ENCODE data around the gene AMT.

- TF ChIP-seq POLR2A (IDR thresholded peaks at IDR 0.05): no peak
- TF ChIP-seq CTCF (IDR thresholded peaks at IDR 0.05): no peak
These were observed 24.8 kb downstream of the AMT start for GRCh38 chr3:49397470-49397869.
